ENCODE data around the gene SPRR2B. TPM values are rescaled to one million over a fixed set of nuclear protein-coding genes. Genes with fewer than 3 reads are reported as not detected.

Gene SPRR2B
- total and polyA plus RNA-seq, 2 of the 13 experiments (the other 11 are each of a cell fraction or from before 2014, with no cell fraction given) = not detected

DNA sequence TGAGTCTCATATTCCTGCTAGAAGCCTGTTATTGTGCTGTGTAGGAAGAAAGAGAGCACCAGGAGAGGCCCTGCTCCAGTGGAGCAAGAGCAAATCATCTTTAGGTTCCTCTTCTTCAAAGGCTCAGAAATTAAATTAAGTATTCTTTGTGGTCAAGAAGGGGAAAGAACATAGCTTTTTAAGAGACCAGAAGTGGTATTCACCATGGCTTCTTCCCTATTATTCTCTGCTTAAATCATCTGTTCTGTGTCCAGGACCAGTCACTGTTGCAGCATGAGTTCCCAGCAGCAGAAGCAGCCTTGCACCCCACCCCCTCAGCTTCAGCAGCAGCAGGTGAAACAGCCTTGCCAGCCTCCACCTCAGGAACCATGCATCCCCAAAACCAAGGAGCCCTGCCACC, 39.3 kb downstream of the SPRR2B start:
- Histone ChIP-seq H3K4me2 (ENCODE audit: low read depth, low read length) (no peak overlapping the region), H4K20me1 (ENCODE audit: insufficient read depth, low read length) (no peaks in the 10 kb centered on the region), H3K79me2 (ENCODE audit: insufficient read depth, low read length) (no peaks in the 10 kb centered on the region), H3K9me3 (ENCODE audit: low read length) (no peaks in the 10 kb centered on the region), H2AFZ (ENCODE audit: low read length) (no peak overlapping the region), H3K27me3 (ENCODE audit: control insufficient read depth in 1 of 2, insufficient read depth in 2 of 2, low read length in 2 of 2) (no peaks in the 10 kb centered on the region), H3K4me1 (ENCODE audit: insufficient read depth, low read length) (no peaks in the 10 kb centered on the region), H3K27ac (ENCODE audit: extremely low read length, insufficient read depth, low read length) (no peak overlapping the region), H3K4me3 (replicated peaks in 1 of 3; ENCODE audit: insufficient read depth in 1 of 3, low read depth in 2 of 3, low read length in 3 of 3) (no peak overlapping the region), H3K9ac (ENCODE audit: insufficient read depth, low read depth, low read length) (no peak overlapping the region), H3K36me3 (replicated peaks in 1 of 2; ENCODE audit: control insufficient read depth in 1 of 2, insufficient read depth in 2 of 2, low read length in 2 of 2) (no peaks in the 10 kb centered on the region)
- TF ChIP-seq HDAC2 (CRISPR knock-in tag; IDR thresholded peaks at IDR 0.05) (no peak), MTA1 (CRISPR knock-in tag; IDR thresholded peaks at IDR 0.05; ENCODE audit: borderline replicate concordance) (no peak), ZNF101 (CRISPR knock-in tag; IDR thresholded peaks at IDR 0.05; ENCODE audit: borderline replicate concordance, low read depth) (no peak), SNAI1 (CRISPR knock-in tag; IDR thresholded peaks at IDR 0.05; ENCODE audit: borderline replicate concordance) (no peak), HNRNPK (IDR thresholded peaks at IDR 0.05; ENCODE audit: low read depth, low read length, poor library complexity, severe bottlenecking) (no peak), THYN1 (CRISPR knock-in tag; IDR thresholded peaks at IDR 0.05; ENCODE audit: borderline replicate concordance, low read depth) (no peak)
- ChIA-PET CTCF (ENCODE audit: low intra/inter-chr PET ratio, low total read pairs) (no interaction called here), POLR2A (no interaction called here)
- no TSS peak for BruUV-seq (replicated peaks)
- intact Hi-C loops (cut with micrococcal nuclease; ENCODE audit: unreplicated experiment) (no loop called here), in situ Hi-C loops (cut with HindIII; ENCODE audit: extremely low pct_ligation_motif_present, low pct_unique_long_range_greater_than_20kb) (no loop called here)
- FAIRE-seq = no peak
- no peak for DNase-seq (ENCODE audit: low spot score)
- ATAC-seq = no peak

DNA sequence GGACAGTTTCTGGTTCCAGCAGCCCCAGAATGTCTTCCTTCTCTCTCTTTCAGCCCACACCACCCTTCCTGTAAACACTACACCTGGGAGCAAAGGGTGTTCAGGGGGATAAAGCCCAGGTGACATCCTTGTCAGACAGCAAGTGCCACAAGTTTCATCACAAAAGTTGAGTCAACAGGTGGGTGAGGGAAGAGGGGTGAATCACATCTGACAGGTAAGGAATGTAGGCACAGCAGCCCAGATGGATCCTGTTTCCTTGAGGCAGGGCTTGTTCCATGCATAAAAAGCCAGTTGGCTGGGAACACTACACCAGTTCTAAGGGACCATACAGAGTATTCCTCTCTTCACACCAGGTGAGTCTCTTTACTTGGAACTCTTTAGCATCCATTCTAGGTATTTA, 40.5 kb downstream of the SPRR2B start, which contains the start of gene SPRR1B:
TSS of gene SPRR1B (plus strand) at position 309 of the 400 bp plus-strand sequence. CDS start 1,143 bp downstream, outside the sequence.
- no peak within 1 kb of the TSS for H3K9ac ChIP-seq (ENCODE audit: insufficient read depth, low read depth, low read length)
- no peak for ATAC-seq
- intact Hi-C loops (cut with micrococcal nuclease; ENCODE audit: unreplicated experiment) (no loop called here), in situ Hi-C loops (cut with HindIII; ENCODE audit: extremely low pct_ligation_motif_present, low pct_unique_long_range_greater_than_20kb) (no loop called here)
- no peaks in the 10 kb centered on the region for H4K20me1 ChIP-seq (ENCODE audit: insufficient read depth, low read length)
- H3K4me3 ChIP-seq (replicated peaks in 1 of 3; ENCODE audit: insufficient read depth in 1 of 3, low read depth in 2 of 3, low read length in 3 of 3) = no peak within 1 kb of the TSS
- no peak within 1 kb of the TSS for H3K4me2 ChIP-seq (ENCODE audit: low read depth, low read length)
- POLR2A ChIA-PET = no interaction called here
- FAIRE-seq = no peak
- H3K9me3 ChIP-seq (ENCODE audit: low read length) = no peaks in the 10 kb centered on the region
- no peaks in the 10 kb centered on the region for H3K4me1 ChIP-seq (ENCODE audit: insufficient read depth, low read length)
- no TSS peak for BruUV-seq (replicated peaks)
- no peak for DNase-seq (ENCODE audit: low spot score)
- H2AFZ ChIP-seq (ENCODE audit: low read length) = no peak within 1 kb of the TSS
- no peak within 1 kb of the TSS for H3K27ac ChIP-seq (ENCODE audit: extremely low read length, insufficient read depth, low read length)
- no peaks in the 10 kb centered on the region for H3K27me3 ChIP-seq (ENCODE audit: control insufficient read depth in 1 of 2, insufficient read depth in 2 of 2, low read length in 2 of 2)
- CTCF ChIA-PET (ENCODE audit: low intra/inter-chr PET ratio, low total read pairs) = no interaction called here
- H3K36me3 ChIP-seq (replicated peaks in 1 of 2; ENCODE audit: control insufficient read depth in 1 of 2, insufficient read depth in 2 of 2, low read length in 2 of 2) = no peaks in the 10 kb centered on the region
- no peaks in the 10 kb centered on the region for H3K79me2 ChIP-seq (ENCODE audit: insufficient read depth, low read length)
- TF ChIP-seq REPIN1 (CRISPR knock-in tag; IDR thresholded peaks at IDR 0.05; ENCODE audit: borderline replicate concordance, low read depth) = no peak
- TF ChIP-seq, protein P1, sequence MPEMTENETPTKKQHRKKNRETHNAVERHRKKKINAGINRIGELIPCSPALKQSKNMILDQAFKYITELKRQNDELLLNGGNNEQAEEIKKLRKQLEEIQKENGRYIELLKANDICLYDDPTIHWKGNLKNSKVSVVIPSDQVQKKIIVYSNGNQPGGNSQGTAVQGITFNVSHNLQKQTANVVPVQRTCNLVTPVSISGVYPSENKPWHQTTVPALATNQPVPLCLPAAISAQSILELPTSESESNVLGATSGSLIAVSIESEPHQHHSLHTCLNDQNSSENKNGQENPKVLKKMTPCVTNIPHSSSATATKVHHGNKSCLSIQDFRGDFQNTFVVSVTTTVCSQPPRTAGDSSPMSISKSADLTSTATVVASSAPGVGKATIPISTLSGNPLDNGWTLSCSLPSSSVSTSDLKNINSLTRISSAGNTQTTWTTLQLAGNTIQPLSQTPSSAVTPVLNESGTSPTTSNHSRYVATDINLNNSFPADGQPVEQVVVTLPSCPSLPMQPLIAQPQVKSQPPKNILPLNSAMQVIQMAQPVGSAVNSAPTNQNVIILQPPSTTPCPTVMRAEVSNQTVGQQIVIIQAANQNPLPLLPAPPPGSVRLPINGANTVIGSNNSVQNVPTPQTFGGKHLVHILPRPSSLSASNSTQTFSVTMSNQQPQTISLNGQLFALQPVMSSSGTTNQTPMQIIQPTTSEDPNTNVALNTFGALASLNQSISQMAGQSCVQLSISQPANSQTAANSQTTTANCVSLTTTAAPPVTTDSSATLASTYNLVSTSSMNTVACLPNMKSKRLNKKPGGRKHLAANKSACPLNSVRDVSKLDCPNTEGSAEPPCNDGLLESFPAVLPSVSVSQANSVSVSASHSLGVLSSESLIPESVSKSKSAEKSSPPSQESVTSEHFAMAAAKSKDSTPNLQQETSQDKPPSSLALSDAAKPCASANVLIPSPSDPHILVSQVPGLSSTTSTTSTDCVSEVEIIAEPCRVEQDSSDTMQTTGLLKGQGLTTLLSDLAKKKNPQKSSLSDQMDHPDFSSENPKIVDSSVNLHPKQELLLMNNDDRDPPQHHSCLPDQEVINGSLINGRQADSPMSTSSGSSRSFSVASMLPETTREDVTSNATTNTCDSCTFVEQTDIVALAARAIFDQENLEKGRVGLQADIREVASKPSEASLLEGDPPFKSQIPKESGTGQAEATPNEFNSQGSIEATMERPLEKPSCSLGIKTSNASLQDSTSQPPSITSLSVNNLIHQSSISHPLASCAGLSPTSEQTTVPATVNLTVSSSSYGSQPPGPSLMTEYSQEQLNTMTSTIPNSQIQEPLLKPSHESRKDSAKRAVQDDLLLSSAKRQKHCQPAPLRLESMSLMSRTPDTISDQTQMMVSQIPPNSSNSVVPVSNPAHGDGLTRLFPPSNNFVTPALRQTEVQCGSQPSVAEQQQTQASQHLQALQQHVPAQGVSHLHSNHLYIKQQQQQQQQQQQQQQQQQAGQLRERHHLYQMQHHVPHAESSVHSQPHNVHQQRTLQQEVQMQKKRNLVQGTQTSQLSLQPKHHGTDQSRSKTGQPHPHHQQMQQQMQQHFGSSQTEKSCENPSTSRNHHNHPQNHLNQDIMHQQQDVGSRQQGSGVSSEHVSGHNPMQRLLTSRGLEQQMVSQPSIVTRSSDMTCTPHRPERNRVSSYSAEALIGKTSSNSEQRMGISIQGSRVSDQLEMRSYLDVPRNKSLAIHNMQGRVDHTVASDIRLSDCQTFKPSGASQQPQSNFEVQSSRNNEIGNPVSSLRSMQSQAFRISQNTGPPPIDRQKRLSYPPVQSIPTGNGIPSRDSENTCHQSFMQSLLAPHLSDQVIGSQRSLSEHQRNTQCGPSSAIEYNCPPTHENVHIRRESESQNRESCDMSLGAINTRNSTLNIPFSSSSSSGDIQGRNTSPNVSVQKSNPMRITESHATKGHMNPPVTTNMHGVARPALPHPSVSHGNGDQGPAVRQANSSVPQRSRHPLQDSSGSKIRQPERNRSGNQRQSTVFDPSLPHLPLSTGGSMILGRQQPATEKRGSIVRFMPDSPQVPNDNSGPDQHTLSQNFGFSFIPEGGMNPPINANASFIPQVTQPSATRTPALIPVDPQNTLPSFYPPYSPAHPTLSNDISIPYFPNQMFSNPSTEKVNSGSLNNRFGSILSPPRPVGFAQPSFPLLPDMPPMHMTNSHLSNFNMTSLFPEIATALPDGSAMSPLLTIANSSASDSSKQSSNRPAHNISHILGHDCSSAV (CRISPR knock-in tag; IDR thresholded peaks at IDR 0.05; ENCODE audit: borderline replicate concordance) = no peak
- no peak for TF ChIP-seq ZNF83 (CRISPR knock-in tag; IDR thresholded peaks at IDR 0.05; ENCODE audit: borderline replicate concordance)
- no peak for TF ChIP-seq ZNF790 (CRISPR knock-in tag; IDR thresholded peaks at IDR 0.05; ENCODE audit: borderline replicate concordance)

All from HepG2 (cell line).